HG03103 (cell line): ENCODE data around the gene PTGDS.

ENCODE experiments used
- ATAC-seq: cut with Tn5 transposase; IDR thresholded peaks from one replicate; pipeline ENCODE4 v1.9.1; 2021; ENCODE audit warnings: low read depth; ENCODE audit not compliant: unreplicated experiment

PTGDS gene

DNA sequence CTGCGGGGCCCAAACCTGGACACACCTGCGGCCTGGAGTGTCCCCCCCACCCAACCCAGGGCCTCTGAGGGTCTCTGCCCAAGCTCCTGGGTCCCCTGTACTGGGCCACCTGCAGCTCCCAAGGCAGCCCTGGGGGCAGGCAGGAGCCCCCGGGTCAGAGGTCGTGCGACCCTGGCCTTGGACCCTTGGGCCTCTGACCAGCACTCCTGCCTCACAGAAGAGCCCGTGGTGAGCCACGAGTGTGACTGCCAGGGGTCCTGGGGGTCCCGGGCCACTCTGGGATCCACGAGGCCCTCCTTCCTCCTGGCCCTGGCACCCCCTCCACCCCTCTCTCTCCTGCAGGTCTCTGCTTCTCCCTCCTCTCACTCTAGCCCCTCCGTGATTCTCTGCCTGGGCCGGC lies 5.0 kb upstream of the PTGDS start:
- no peak for ATAC-seq

DNA sequence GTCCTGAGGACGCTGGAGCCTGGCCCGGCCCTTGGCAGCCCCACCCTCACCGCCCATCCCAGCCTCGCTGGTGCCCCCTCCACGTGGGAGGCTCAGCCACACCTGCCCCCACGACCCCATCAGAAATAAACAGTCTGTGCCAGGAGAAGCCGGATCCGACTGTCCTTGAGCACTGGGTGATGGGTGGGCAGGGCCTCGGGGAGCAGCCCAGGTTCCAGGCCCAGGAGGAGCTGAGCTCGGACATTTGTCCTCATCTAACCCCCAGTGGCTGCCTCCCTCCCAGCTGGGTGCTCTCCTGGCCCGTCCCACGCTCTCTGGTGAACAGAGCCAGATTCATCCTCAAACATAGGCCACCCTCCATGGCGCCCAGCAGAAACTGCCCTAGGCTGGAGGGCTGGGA lies 4.6 kb upstream of the PTGDS start:
- no peak for ATAC-seq

DNA sequence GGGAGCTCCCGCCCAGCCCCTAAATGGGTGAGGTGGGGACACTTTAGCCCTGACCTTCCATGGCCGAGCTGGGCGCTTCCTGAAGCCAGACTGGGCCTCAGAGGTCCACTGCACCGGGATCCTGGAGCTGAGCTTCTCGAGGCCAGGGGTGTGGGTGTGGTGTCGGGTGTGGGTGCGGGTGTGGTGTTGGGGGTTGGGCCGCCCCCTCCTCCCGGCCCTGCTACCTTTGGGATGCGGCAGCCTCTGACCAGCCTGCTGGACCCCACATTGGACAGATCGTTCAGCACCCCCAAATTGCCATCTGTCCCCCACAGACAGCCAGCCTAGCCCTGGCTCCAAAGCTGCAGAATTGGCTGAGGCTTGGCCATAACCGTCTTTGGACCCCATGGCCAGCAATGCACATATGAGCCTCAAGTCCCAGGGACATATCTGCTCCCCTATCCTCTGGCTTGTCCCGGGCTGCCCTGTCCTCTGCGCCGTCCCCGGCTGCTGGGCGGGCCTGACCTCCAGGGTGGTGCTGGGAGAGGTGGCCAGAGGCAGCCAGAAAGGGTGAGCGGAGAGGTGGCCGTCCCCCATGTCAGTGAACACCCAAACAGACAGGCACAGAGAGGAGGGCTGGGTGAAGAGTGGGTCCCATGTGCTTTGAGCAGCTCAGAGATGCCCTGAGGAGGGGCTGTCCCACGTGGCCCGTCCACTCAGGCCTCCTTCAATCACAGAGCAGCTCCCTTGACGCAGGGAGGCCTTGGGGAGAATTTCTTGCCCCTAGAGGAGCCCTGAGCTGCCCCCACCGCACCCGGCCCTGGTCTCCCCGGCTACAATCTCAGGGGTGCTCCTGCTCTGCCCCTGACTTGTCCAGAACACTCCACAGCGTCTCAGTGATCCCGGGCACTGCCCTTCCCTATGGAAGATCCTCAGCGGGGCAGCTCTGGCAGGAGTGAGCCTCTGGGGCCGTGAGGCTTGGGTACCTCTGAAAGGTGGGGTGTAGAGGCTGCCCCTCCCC lies 3.4 kb upstream of the PTGDS start:
- no peak for ATAC-seq

DNA sequence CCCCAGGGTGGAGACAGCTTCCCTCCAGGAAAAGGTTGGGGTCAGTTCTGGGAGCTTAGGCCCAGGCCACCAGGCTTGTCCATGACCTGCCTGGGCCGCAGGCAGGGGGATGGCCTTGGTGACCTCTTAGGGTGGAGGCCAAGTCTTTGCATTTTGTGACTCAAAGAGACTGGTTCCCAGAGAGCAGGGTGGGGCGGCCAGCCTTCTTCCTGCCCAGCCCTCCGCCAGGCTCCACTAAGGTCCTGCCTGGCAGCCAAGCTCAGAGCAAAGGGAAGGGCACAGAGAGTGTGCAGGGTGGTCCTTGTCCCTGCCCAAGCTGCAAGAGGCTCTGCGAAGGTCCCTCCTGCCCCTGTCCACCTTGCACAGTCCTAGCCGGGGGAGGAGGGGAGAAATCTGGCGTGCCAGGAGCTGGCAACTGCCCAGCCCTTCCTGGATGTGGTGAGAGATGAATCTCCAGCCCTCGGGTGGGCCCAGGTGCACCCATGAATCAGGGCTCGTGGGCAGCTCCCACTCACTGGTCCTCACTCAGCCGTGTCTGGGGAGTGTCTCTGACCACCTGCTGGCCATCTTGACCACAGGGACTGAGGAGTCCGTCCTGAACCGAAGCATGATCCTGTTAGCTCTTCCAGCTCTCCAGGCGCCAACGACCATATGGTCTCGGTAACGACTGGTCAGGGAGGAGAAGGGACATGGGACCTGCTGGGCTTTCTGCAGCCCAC lies 2.3 kb upstream of the PTGDS start:
- no peak for ATAC-seq

DNA sequence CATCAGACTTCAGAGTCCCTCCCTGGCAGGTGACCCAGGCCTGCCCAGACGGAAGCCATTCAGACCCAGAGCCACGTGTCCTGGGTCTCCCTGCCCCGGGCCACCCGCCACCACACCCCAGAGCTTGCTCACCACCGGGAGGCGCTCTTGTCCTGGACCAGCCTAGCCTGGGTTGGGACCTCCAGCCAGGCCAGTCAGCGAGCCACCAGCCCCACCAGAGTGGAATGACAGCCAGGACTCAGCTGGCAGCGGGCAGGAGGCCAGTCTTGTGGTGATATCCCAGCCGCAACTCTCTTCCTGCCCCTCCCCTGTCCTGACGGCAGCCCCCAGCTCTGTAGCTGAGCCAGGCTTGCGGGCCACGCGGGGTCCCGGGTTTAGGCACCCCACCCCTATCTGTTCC lies 1.7 kb upstream of the PTGDS start:
- ATAC-seq: no peak

DNA sequence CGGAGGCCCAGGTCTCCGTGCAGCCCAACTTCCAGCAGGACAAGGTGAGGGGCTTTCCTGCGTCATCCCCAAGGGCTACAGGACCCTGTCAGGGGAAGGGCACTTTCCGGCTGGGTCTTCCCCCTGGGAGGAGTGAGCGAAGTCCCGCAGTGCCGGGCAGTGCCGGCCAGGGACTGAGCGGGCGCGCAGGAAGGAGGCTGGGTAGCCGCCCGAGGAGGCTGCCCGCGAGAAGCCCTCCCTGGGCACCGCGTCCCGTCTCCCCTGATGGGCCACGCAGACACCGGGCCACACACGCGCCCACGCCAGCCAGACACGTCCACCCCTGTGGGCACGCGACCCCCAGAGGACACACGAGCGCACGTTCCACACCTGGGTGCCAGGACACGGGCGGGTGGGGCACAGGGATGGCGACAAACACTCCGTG lies 357 bp downstream of the PTGDS start:
- no peak for ATAC-seq

DNA sequence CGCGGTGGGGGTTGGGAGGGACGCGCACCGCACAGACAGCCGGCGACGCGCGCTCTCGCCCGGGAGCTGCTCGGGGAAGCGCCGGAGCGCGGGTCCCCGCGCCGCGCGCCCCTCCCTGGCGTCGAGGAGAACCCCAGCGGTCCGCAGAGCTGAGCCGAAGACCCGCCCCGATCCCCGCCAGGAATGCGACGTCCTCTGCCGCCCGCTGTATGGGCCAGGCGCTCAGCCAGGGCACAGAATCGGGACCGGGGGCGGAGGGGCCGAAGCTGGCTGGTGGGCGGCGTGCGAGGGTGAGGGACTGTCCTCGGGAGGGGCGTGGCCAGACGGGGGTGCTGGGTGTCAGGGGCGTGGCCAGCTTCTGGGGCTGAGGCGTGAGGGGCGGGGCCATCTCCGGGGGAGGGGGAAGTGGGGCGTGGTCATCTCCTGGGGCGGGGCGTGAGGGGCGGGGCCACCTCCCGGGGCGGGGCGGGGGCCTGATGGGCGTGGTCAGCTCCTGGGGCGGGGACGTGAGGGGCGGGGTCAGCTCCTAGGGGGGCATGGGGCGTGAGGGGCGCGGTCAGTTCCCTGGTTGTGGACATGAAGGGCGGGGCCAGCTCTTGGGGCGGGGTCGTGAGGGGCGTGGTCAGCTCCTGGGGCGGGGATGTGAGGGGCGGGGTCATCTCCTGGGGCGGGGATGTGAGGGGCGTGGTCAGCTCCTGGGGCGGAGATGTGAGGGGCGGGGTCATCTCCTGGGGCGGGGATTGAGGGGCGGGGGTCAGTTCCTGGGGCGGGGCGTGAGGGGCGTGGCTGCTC lies 965 bp downstream of the PTGDS start:
- no peak for ATAC-seq

DNA sequence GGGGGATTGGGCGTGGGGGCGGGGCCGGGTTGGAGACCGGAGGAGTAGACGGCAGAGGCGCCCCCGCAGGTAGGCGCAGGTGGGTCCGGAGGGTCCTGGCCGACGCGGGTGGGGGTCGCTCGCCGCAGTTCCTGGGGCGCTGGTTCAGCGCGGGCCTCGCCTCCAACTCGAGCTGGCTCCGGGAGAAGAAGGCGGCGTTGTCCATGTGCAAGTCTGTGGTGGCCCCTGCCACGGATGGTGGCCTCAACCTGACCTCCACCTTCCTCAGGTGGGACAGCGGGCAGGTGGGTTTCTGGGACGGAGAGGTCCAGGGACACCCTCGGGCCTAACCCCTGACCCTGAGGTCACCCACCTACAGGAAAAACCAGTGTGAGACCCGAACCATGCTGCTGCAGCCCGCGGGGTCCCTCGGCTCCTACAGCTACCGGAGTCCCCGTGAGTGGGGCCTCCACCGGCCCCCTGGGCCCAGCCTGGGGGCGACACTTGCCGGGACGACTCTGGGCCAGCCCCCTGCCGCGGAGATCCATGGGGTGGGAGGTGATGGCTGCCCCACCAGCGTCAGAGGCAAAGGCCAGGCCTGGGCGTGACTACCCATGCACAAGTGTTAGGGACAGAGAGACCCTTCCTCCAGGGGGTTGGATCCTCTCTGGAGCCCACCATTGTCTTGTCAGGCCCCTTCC lies 1.7 kb downstream of the PTGDS start:
- ATAC-seq: no peak

DNA sequence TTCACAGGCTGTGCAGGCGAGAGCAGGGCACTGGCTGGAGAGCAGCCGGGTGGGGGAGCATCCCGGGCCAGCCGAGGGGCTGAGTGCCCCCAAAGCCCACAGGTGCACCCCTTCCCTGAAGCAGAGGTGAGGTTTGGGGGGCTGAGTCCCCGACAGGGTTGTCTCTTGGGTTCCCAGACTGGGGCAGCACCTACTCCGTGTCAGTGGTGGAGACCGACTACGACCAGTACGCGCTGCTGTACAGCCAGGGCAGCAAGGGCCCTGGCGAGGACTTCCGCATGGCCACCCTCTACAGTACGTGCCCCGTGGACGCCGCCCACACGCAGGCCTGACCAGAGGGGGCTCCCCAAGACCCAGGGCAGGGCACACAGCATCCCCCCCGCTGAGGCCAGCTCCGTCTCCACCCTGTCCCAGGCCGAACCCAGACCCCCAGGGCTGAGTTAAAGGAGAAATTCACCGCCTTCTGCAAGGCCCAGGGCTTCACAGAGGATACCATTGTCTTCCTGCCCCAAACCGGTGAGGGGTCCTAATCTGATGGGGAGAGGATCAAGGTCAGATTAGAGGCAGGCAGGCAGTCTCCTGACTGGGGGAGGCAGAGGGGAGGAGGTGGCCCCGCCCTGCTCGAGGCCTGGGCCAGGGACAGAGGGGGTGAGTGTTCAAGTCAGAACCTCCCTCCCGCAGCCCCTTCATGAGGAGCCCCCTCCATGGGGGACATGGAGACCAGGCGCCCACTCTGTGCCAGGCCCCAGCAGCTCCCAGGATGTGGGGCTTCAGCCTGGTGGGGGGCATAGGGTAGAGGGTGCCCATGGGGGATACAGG lies 2.7 kb downstream of the PTGDS start:
- ATAC-seq: no peak

DNA sequence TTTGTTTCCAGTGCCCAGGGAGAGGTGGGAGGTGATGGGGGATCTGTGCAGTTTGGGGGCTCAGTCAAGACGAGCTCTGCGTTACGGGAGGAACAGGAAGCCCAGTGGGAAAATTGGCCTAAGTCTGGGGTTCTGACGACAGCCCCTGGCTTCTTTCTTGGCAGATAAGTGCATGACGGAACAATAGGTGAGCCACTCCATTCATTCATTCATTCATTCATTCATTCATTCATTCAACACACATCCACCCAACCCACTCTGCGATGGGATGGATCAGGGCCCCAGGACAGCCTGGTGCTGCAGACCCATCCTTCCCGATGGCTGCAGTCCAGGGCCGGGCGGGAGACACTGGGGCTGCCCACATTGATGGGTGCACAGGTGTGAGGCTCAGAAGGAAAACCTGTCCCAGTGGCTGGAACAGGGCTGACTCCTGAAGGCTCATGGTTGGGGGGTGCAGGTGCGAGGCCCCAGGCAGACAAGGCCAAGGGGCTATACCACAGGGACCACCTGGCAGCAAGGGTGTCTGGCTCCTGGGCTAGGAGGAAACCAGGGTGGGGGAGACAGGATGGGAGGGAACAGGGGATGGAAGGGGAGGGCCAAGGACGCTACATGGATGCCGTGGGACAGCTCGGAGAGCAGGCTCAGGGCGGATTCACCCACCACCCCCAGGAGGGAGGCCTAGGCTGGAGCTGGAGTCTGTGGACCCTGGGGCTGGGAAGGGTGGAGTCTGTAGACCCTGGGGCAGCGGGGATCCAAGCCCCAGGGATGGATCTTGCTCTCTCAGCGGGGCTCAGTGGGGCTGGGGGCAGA lies 3.6 kb downstream of the PTGDS start:
- no peak for ATAC-seq

DNA sequence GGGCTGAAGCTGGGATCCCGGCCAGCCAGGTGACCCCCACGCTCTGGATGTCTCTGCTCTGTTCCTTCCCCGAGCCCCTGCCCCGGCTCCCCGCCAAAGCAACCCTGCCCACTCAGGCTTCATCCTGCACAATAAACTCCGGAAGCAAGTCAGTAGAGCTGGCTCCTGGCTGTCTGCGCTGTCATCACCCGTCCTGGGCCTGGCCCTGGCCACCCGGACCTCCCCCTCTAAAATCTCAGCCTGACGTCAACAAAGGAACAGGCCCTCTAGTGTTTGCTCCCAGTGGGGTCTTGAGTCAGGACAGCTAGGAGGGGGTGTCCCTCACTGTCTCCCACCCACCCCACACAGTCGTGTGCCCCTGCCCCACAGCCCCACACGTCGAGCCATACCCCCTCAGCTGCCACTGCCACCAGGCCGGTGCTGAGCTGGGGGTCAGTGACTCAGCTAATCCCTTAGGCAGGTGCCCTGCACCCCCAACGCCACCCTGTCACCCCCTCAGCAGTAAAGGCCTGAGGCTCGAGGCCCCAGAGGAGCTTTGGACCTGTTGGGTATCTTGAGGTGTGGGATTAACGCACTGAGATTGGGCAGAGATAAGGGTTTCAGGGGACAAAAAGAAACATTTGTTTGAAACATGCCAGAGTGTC lies 4.4 kb downstream of the PTGDS start:
- ATAC-seq: no peak

DNA sequence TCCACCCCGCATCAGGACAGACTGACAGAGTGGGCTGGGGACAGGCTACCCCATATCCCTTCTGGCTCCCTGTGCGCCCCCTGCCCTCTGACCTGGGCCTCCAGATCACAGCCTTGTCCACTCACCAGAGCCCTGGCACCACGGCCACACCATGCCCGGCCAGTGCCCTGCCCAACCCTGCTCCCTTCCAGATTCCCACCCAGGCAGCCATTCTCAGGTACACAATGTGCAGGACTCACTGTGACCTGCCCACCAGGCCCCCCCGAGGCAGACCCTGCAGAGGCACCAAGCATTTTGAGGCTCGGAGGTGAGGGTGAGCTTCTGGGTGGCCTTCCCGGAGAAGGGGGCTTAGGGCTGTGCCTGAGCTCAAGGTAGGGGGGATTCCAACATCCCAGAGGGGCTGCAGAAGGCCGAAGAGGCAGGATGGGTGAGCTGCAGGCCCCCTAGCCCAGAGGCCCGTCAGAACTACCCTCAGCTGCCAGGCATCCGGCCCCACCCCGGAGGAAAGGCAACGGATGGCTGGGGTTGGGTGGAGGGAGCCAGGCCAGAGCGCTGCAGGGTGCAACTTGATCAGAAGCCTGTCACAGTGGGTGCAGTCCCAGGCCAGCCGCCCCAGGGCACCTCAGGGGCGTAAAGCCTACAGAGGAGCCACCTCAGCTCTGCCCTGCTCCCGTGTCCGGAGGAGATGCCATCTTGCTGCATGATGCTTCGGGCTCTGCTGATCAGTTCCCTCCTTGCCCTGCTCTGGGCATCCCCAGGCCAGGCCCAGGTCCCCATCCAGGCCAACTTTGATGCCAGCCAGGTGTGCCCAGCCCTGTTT lies 5.1 kb downstream of the PTGDS start, which contains the start of gene LCNL1:
LCNL1 (plus strand) TSS at position 762 of the 820 bp plus-strand sequence. CDS start 594 bp downstream, outside the sequence.
- ATAC-seq: no peak

DNA sequence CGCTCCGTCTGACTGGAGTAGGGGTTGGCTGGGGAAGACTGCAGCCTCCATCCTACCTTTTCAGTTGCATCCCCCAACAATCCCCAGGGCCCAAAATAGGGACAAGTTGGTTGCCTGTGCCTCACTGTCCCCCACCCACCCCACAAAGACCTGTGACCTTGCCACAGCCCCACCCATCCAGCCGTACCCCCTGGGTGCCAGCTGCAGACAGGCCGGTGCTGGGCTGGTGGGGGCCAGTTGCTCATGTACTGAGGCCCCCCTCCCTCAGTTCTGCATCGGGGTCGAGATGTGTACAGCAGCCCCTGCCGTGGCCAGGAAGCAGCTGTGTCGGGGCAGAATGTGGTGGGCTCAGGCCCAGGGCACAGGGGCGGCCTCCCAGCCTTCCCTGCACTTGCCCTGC lies 5.9 kb downstream of the PTGDS start:
- ATAC-seq: no peak

DNA sequence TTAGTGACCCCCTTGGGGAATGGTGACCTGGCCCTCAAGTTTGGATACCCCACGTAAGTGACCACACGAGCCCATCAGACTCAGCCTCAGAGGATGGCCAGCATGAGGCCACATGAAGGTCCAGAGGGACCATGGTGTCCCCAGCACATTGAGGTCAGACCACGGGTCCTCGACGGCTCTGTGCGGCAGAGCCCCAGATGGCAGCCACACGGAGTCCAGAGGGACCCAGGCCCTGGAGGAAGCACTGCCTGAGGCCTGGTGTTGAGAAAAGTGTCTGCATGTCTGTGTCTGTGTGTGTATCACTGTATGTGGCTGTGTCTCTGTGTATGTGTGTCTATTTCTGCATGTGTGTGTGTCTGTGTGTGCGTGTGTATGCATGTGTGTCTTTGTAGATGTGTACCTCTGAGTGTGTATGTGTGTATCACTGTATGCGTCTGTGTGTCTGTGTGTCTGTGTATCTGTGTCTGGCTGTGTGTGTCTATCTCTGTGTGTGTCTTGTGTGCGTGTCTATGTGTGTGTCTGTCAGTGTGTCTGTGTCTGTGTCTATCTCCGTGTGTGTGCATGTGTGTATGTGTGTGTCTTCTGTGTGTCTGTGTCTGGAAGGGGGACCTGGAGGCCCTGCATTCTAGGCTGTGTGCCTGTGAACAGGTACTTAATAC lies 6.5 kb downstream of the PTGDS start:
- no peak for ATAC-seq

DNA sequence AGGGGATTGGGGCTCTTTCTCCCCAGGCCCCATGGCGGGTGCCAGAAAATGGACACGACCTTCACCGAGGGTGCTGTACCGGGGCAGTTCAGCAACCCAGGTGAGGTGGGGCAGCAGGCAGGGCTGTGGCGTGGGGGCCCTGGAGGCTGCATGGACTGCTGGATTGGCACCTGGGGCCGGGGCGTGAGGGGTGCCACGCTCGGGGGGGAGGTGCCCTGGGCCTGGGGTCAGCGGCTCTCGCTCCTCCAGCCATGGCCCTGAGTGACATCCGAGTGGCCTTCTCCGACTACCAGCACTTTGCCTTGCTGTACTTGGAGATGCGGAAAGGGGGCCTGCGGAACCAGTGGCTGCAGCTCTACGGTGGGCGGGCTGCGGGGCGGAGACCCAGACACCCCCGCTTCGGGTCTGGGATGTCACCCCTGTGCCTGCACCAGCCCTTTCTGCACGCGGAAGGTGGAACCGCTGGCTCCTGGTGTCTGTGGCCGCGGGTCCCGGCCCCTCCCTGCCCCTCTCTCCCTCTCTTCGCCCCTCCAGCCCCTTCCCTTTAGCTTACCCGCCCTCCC lies 7.2 kb downstream of the PTGDS start:
- no peak for ATAC-seq

DNA sequence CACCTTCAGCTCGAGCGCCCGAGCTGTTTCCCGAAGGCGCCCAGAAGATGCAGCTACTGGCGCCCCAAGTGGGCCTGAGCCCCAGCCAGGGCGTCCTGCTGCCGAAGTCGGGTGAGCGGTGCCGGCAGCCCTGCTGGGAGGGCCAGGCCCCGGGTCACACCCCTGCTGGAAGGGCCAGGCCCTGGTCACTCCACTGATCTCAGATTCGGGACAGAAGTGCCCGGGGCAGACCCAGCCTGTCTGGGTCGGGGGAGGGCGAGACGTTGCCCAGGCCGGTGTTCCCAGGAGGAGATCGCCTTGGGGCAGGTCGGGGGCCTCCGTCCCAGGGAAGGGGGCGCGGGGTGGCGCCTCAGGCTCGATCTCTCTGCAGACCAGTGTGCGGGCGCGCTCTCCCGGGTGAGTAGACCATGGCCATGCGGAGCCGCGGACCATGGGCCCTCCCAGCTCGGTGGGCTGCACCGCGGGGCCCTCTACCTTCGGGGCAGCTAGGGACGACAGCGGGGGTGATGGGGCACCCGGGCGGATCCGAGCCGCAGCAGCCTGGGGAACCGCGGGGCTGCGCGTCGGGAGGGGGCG lies 7.8 kb downstream of the PTGDS start:
- ATAC-seq: no peak
